ENCODE data around the gene ATP5ME.

DNA sequence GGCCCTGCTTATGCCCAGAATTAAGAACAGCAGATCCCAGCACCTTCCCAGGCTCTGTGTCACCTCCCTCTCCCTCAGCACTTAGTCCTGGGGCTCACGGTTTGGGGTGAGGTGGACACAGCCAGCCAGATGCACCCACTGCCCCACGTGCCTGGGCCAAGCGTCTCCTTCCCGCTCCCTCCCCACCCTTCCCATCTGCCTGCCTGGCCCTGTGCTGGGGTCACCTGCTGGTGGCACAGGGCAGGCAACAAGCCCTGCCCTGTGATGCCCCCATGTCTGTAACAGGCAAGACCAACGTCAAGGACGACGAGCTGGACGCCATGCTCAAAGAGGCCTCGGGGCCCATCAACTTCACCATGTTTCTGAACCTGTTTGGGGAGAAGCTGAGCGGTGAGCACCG lies 5.6 kb upstream of the ATP5ME start:
- TF ChIP-seq, protein P1, sequence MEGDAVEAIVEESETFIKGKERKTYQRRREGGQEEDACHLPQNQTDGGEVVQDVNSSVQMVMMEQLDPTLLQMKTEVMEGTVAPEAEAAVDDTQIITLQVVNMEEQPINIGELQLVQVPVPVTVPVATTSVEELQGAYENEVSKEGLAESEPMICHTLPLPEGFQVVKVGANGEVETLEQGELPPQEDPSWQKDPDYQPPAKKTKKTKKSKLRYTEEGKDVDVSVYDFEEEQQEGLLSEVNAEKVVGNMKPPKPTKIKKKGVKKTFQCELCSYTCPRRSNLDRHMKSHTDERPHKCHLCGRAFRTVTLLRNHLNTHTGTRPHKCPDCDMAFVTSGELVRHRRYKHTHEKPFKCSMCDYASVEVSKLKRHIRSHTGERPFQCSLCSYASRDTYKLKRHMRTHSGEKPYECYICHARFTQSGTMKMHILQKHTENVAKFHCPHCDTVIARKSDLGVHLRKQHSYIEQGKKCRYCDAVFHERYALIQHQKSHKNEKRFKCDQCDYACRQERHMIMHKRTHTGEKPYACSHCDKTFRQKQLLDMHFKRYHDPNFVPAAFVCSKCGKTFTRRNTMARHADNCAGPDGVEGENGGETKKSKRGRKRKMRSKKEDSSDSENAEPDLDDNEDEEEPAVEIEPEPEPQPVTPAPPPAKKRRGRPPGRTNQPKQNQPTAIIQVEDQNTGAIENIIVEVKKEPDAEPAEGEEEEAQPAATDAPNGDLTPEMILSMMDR (IDR thresholded peaks at IDR 0.05; ENCODE audit: insufficient read depth, low read depth, low read length): no peak
- no peak for TF ChIP-seq EZH2 (IDR thresholded peaks at IDR 0.05; ENCODE audit: insufficient read depth, low read length)

Data from astrocyte (in vitro differentiated cells and primary cell).